ENCODE results near the gene C11orf52. TPM values are rescaled to one million over a fixed set of nuclear protein-coding genes. Genes with fewer than 3 reads are reported as not detected.

C11orf52 gene
- total and polyA plus RNA-seq, 2 donors (not counting 3 experiments of a cell fraction or from before 2014, with no cell fraction given) = 0.31 to 0.76 TPM

DNA sequence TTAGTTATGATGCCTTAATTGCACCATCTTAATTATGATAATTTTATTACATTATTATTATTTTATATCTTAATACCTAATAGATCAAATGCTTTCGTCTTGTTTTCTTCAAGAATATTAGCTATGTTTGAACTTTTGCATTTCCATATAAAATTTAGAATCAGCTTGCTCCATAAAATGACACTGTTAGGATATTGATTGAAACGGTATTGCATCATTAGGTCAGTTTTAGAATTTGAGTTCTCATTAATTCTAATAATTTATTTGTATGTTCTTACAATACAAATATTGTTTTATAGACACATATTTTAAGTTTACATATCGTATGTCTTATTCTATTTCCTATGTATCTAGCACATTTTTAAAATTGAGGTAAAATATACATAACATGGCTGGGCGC lies 32.7 kb upstream of the C11orf52 start:
- intact Hi-C loops (cut with micrococcal nuclease) = no loop called here
- H3K4me2 ChIP-seq (ENCODE audit: insufficient read depth, low read length) = no peak overlapping the region
- no peaks in the 10 kb centered on the region for H3K27me3 ChIP-seq (ENCODE audit: control insufficient read depth in 2 of 2, insufficient read depth in 2 of 2, low read length in 2 of 2)
- no peaks in the 10 kb centered on the region for H4K20me1 ChIP-seq (replicated peaks; ENCODE audit: control insufficient read depth, extremely low read depth, insufficient read depth, low read length)
- no peak overlapping the region for H3K27ac ChIP-seq (ENCODE audit: insufficient read depth, low read depth, low read length)
- FAIRE-seq = no peak
- BruUV-seq (replicated peaks) = no TSS peak
- dilution Hi-C loops (cut with MboI; ENCODE audit: extremely low pct_ligation_motif_present, low sequenced_read_pairs) = no loop called here
- H3K36me3 ChIP-seq (ENCODE audit: control insufficient read depth in 2 of 2, extremely low read depth in 1 of 2, insufficient read depth in 2 of 2, low read length in 2 of 2) = no peaks in the 10 kb centered on the region
- no peak overlapping the region for H2AFZ ChIP-seq (ENCODE audit: low read depth, low read length)
- TF ChIP-seq MYC (IDR thresholded peaks at IDR 0.05; ENCODE audit: low read depth, low read length) = no peak
- no peak for TF ChIP-seq GATA2 (IDR thresholded peaks at IDR 0.05; ENCODE audit: insufficient read depth, insufficient read length, low read depth, low read length)
- TF ChIP-seq, protein P1, sequence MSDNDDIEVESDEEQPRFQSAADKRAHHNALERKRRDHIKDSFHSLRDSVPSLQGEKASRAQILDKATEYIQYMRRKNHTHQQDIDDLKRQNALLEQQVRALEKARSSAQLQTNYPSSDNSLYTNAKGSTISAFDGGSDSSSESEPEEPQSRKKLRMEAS (IDR thresholded peaks at IDR 0.05; ENCODE audit: insufficient read depth, insufficient read length) = no peak
- no peak for TF ChIP-seq POLR2A (IDR thresholded peaks at IDR 0.05; ENCODE audit: low read depth, low read length)
- no peak for TF ChIP-seq EZH2 (IDR thresholded peaks at IDR 0.05; ENCODE audit: borderline replicate concordance, low read depth, low read length, severe bottlenecking)
- TF ChIP-seq POLR2AphosphoS5 (IDR thresholded peaks at IDR 0.05; ENCODE audit: insufficient read depth, low read depth, low read length) = no peak
- TF ChIP-seq JUN (IDR thresholded peaks at IDR 0.05; ENCODE audit: borderline replicate concordance, insufficient read depth, insufficient read length, low read depth) = no peak
- TF ChIP-seq, protein P2, sequence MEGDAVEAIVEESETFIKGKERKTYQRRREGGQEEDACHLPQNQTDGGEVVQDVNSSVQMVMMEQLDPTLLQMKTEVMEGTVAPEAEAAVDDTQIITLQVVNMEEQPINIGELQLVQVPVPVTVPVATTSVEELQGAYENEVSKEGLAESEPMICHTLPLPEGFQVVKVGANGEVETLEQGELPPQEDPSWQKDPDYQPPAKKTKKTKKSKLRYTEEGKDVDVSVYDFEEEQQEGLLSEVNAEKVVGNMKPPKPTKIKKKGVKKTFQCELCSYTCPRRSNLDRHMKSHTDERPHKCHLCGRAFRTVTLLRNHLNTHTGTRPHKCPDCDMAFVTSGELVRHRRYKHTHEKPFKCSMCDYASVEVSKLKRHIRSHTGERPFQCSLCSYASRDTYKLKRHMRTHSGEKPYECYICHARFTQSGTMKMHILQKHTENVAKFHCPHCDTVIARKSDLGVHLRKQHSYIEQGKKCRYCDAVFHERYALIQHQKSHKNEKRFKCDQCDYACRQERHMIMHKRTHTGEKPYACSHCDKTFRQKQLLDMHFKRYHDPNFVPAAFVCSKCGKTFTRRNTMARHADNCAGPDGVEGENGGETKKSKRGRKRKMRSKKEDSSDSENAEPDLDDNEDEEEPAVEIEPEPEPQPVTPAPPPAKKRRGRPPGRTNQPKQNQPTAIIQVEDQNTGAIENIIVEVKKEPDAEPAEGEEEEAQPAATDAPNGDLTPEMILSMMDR (IDR thresholded peaks at IDR 0.05; ENCODE audit: extremely low read depth in 1 of 2, insufficient read depth in 1 of 2, low read depth in 1 of 2, low read length in 2 of 2) = no peak
- TF ChIP-seq FOS (IDR thresholded peaks at IDR 0.05; ENCODE audit: borderline replicate concordance, insufficient read depth, low read length) = no peak
- ChIA-PET POLR2A (no interaction called here), CTCF (no interaction called here)
- H3K4me1 ChIP-seq (ENCODE audit: control insufficient read depth, extremely low read depth, insufficient read depth, low read length) = peaks cover 10% of the 10 kb centered on the region
- H3K4me3 ChIP-seq (replicated peaks in 1 of 3; ENCODE audit: insufficient read depth in 1 of 3, low read depth in 1 of 3, low read length in 3 of 3) = no peak overlapping the region
- H3K9ac ChIP-seq (replicated peaks; ENCODE audit: extremely low read depth, insufficient read depth, low read length) = no peak overlapping the region
- H3K9me3 ChIP-seq (replicated peaks; ENCODE audit: control insufficient read depth, insufficient read depth, low read length) = no peaks in the 10 kb centered on the region
- H3K79me2 ChIP-seq (ENCODE audit: control insufficient read depth, insufficient read depth, low read length) = no peaks in the 10 kb centered on the region
- DNase-seq (ENCODE audit: low read depth, low spot score) = no peak
- H3K9me1 ChIP-seq (replicated peaks; ENCODE audit: control insufficient read depth, extremely low read depth, insufficient read depth, low read length) = no peaks in the 10 kb centered on the region
